WERI-Rb-1 (cell line): ENCODE results near the gene CABP4.
"Not testable (repeated sequence)": the region's sequence is repeated elsewhere in the genome, so short reads cannot be mapped to it uniquely, and the experiment has no call there.

ENCODE experiments used
- DNase-seq: peaks from one replicate; pipeline ENCODE4 v3.0.0-alpha.2; 2020
- H3K27ac ChIP-seq: fragments of 250-450 bp; sonication (Bioruptor Pico); 2 replicates; pipeline ENCODE4 v1.5.1; 2020; ENCODE audit warnings: mild to moderate bottlenecking, moderate library complexity
- H3K27me3 ChIP-seq: fragments of 250-450 bp; sonication (Bioruptor Pico); 2 replicates; pipeline ENCODE4 v1.5.1; 2021; ENCODE audit warnings: mild to moderate bottlenecking, low read depth, moderate library complexity; ENCODE audit not compliant: insufficient read depth, severe bottlenecking
- H3K36me3 ChIP-seq: fragments of 250-450 bp; sonication (Bioruptor Pico); 2 replicates; pipeline ENCODE4 v1.5.1; 2020; ENCODE audit warnings: mild to moderate bottlenecking, moderate library complexity
- H3K4me3 ChIP-seq: 2 replicates; pipeline ENCODE4 v1.5.1; 2011; ENCODE audit warnings: low read depth, mild to moderate bottlenecking, control low read depth, low read length
- H3K9me3 ChIP-seq: fragments of 250-450 bp; sonication (Bioruptor Pico); 2 replicates; pipeline ENCODE4 v1.5.1; 2021; ENCODE audit warnings: mild to moderate bottlenecking, moderate library complexity; ENCODE audit not compliant: severe bottlenecking
- TF ChIP-seq, protein P1 (sequence below): IDR thresholded peaks from 2 replicates; pipeline ENCODE4 v1.5.1; 2011; ENCODE audit warnings: low read depth, mild to moderate bottlenecking, control low read depth, inconsistent platforms, low read length

CABP4 gene

DNA sequence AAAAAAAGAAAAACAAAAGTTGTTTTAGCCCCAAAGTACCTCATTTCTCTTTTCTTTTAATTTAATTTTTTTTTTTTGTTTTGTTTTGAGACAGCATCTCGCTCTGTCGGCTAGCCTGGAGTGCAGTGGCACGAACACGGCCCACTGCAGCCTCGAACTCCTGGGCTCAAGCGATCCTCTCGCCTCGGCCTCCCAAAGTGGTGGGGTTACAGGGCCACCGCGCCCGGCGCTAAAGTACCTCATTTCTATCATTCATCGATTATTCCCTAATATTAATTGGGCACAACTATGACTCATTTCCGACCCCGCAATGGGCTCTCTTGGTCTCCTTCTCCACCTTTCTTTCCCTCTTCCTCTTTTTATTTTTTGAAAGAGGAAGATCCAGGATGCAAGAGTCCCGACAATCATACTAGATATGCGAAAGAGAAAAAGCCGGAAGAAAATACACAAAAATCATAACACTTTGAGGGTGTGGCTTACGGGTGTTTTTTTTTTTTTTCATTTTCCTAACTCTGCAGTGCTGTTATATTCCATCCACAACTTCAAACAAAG is 27.2 kb downstream of the CABP4 start:
- peak overlapping the region; percentile 74 for H3K4me3 ChIP-seq
- TF ChIP-seq, protein P1, sequence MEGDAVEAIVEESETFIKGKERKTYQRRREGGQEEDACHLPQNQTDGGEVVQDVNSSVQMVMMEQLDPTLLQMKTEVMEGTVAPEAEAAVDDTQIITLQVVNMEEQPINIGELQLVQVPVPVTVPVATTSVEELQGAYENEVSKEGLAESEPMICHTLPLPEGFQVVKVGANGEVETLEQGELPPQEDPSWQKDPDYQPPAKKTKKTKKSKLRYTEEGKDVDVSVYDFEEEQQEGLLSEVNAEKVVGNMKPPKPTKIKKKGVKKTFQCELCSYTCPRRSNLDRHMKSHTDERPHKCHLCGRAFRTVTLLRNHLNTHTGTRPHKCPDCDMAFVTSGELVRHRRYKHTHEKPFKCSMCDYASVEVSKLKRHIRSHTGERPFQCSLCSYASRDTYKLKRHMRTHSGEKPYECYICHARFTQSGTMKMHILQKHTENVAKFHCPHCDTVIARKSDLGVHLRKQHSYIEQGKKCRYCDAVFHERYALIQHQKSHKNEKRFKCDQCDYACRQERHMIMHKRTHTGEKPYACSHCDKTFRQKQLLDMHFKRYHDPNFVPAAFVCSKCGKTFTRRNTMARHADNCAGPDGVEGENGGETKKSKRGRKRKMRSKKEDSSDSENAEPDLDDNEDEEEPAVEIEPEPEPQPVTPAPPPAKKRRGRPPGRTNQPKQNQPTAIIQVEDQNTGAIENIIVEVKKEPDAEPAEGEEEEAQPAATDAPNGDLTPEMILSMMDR, result no peak
- DNase-seq, result no peak
- peaks cover 13% of the 10 kb centered on the region for H3K36me3 ChIP-seq
- peak overlapping the region; percentile 85 for H3K27ac ChIP-seq
- no peaks in the 10 kb centered on the region for H3K27me3 ChIP-seq
- H3K9me3 ChIP-seq, result peaks cover 5% of the 10 kb centered on the region

DNA sequence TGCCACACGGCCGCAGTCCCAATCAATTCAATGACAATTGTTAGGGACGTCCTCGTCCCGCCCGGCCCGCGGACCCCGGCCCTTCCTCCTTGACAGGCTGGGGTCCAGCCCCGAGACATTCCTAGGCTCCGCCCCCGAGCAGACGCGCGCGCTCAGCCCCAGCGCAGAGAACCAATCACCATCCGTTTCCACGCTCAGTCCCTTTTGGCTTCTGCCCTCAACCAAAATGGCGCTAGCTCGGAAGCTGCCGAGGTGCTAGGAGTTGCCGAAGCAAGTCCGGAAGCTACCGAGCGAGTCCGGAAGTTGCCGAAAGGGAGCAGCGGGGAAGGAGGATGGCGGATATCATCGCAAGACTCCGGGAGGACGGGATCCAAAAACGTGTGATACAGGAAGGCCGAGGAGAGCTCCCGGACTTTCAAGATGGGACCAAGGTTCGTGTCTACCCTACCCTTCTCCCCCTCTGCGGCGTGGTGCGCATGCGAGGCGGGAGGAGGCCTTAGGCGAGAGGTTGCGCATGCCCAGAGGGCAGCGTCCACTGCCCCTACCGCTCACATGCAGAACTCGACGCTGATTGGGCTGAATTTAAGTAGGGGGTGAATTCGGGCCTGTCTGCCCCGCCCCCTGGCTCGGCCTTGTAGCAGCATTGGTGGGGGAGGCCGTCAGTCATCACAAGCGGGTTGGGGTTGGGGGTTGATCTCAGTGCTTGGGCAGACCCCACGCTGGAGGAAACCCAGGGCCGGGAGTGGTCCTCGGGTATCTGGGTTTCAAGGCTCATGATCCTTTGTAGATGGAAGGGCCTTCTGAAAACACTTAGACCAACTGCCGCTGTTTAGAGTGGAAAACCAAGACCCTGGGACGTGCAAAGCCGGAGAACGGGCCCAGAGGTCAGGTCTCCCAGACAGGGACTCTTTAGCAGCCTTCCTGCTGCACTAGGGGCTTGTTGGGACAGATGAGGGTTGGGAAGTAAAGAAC is 28.0 kb downstream of the CABP4 start, which contains the start of gene AIP:
Gene AIP (plus strand): TSS at position 200 of the 972 bp plus-strand sequence. CDS start 133 bp downstream, at position 333.
- Histone ChIP-seq H3K36me3 (peaks cover 20% of the 10 kb centered on the region), H3K27me3 (no peaks in the 10 kb centered on the region), H3K4me3 (peak within 1 kb of the TSS; percentile 74), H3K9me3 (peaks cover 5% of the 10 kb centered on the region), H3K27ac (peak within 1 kb of the TSS; percentile 85)
- TF ChIP-seq, protein P1, result 0 out of 2 replicates have a peak, but pooled peaks have one; percentile 10
- peak; percentile 98 for DNase-seq

DNA sequence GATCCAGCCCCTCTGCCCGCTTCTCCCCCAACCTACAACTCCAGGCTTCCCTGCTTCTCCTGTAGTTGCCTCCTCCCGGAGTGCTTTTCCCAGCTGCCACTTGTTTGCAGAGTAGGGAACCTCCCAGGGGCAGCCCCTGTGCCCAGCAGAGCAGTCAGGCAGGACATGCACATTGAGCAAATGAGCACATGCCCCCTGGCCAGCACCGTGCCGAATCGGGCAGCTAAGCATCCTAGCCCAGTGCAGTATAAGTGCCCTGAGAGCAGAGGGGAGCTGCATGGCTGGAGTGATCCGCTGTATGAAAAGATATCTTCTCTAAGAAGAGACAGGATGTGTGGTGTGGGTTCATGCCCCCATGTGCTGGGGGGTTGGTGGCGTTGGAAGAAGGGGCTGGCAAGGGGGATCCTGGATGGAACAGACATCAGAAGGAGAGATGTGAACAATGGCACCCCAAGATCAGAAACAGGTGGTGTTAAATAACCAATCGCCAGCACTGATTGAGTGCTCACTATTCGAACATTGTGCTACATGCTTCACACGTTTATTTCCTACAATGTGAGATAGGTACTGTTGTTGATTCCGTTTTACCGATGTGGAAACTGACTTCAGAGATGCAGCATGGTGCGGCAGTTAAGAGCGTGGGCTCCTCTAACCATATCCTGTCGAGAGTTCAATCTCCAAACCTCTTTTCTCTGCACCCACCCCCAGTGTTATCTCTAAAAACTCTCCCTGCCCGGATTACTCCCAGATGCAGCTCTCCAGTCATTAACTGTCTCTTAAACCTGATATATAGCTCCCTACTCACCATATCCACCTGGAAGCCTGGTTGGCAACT is 28.9 kb downstream of the CABP4 start:
- H3K27ac ChIP-seq, result peak overlapping the region; percentile 85; the same call in 1 of the 2 replicates
- H3K9me3 ChIP-seq, result peaks cover 5% of the 10 kb centered on the region
- peak overlapping the region; percentile 74; the same call in 1 of the 2 replicates for H3K4me3 ChIP-seq
- peaks cover 23% of the 10 kb centered on the region for H3K36me3 ChIP-seq
- DNase-seq, result no peak
- TF ChIP-seq, protein P1, result no peak
- no peaks in the 10 kb centered on the region for H3K27me3 ChIP-seq

DNA sequence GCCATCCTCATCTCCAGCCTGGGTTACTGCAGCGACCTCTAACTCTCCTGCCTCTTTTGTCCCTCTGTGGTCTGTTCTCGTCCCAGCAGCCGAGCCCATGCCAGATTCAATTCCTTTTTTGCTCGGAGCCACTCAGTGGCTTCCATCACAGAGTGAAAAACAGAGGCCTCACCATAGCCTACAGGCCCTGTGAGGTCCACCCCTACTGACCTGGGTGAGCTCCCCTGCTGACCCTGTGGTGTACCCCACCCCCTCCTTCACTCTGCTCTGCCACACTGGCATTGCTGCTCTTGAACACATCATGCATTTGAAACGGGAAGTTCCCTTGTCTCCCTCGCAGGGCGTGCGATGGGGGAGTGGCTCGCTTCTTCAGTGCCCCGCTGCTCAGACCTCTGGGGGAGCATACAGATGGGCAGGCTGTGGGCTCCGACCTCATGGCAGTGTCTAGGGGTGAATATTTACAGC is 29.7 kb downstream of the CABP4 start:
- no peak overlapping the region for H3K4me3 ChIP-seq
- no peak overlapping the region for H3K27ac ChIP-seq

DNA sequence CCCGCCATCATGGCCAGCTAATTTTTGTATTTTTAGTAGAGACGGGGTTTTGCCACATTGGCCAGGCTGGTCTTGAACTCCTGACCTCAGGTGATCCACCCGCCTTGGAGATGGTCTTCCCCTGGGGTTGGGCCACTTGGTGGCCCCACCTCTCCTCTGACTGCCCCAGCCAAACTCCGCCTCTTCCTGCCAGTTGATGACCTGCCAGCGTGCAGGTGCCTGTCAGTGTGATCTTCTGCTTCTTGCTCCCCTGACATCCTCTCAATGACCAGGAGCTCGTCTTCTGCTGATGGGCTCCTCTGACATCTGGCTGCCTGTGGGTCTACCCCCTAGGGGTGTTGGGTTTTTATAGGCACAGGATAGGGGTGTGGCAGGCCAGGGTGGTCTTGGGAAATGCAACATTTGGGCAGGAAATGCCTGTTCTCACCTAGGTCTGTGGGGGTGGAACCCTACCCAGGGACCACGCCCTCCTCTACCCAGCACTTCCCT is 30.8 kb downstream of the CABP4 start:
- H3K27me3 ChIP-seq, H3K9me3 ChIP-seq, H3K27ac ChIP-seq, H3K4me3 ChIP-seq, DNase-seq: not testable (repeated sequence)
- peaks cover 42% of the 10 kb centered on the region for H3K36me3 ChIP-seq

More for the DNA sequence above, 29.7 kb downstream of the CABP4 start:
- Histone ChIP-seq H3K27me3 (no peaks in the 10 kb centered on the region), H3K9me3 (peaks cover 5% of the 10 kb centered on the region), H3K36me3 (peaks cover 32% of the 10 kb centered on the region)
- DNase-seq, result no peak
- TF ChIP-seq, protein P1, result no peak
